ENCODE results near the gene NSMCE1.

GRCh38 chr16:27235055-27235937, 33.3 kb downstream of the NSMCE1 start:
- TF ChIP-seq CTCF (IDR thresholded peaks at IDR 0.05; ENCODE audit: borderline replicate concordance, extremely low read depth, low read length, poor library complexity, severe bottlenecking) (peak; percentile 96), EZH2 (IDR thresholded peaks at IDR 0.05; ENCODE audit: borderline replicate concordance, low read depth, low read length, severe bottlenecking) (no peak)
